Measurements from ENCODE around the gene MN1. TPM values are rescaled to one million over a fixed set of nuclear protein-coding genes. Genes with fewer than 3 reads are reported as not detected.

The MN1 gene
- total and polyA plus RNA-seq, 2 of the 4 experiments (the other 2 are of a cell fraction), result 0.36 to 1.3 TPM

DNA sequence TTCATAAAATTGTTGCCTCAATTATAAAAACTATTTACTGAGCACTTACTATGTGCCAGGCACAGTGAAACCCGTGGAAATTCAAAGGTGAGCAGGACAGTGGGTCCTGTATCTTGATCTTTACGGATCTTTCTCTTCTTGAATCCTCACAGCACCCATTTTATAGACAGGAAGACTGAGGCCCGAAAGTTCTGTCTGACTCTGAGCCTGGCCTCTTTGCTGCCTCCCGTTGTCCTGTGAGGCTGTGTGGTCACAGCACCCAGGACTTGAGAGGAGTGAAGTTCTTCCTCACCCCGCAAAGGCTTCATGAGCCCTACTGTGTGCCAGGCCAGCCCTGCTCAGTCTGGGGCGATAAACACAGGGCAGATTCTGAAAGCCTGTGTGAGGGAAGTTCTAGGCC lies 13.4 kb upstream of the MN1 start:
- no peaks in the 10 kb centered on the region for H3K36me3 ChIP-seq (ENCODE audit: control insufficient read depth, insufficient read depth, low read length)
- no peak overlapping the region for H3K4me2 ChIP-seq (ENCODE audit: low read depth, low read length)
- no peaks in the 10 kb centered on the region for H4K20me1 ChIP-seq (ENCODE audit: insufficient read depth, low read length)
- 100% methylated on average over 2 of the region's 6 CpGs; no CpG with 5 or more reads in 1 of the 2 experiments for WGBS, 2 experiments (ENCODE audit: extremely low coverage in 2 of 2, insufficient read length in 1 of 2)
- H4K5ac ChIP-seq (ENCODE audit: low read depth, low read length), result no peak overlapping the region
- no peak overlapping the region for H3K27ac ChIP-seq (ENCODE audit: insufficient read depth, low read length)
- H3K56ac ChIP-seq (ENCODE audit: extremely low read depth, insufficient read depth, low read length), result no peak overlapping the region
- H3K9ac ChIP-seq (ENCODE audit: low read depth, low read length), result no peak overlapping the region
- no peak overlapping the region for H3K18ac ChIP-seq (ENCODE audit: low read depth, low read length)
- H3K27me3 ChIP-seq (ENCODE audit: control insufficient read depth, insufficient read depth, low read length), result peaks cover 8% of the 10 kb centered on the region
- H2AFZ ChIP-seq (replicated peaks; ENCODE audit: low read length, poor library complexity), result no peak overlapping the region
- no peak overlapping the region for H2BK120ac ChIP-seq (ENCODE audit: low read depth, low read length)
- in situ Hi-C loops (cut with MboI; ENCODE audit: low sequenced_read_pairs) (loop anchor here (10.0 kb wide), 1 partner anchor 1060 kb away; no protein-coding TSS in a partner anchor), dilution Hi-C loops (cut with HindIII; ENCODE audit: low sequenced_read_pairs, unreplicated experiment) (no loop called here), intact Hi-C loops (cut with micrococcal nuclease) (no loop called here)
- H3K79me1 ChIP-seq (ENCODE audit: low read depth in 1 of 2, low read length in 2 of 2), result no peaks in the 10 kb centered on the region
- DNase-seq (no peak), ATAC-seq (ENCODE audit: low read depth) (no peak)
- 0 out of 2 replicates have a peak, but pooled peaks cover 1% of the 10 kb centered on the region for H3K9me1 ChIP-seq (ENCODE audit: insufficient read depth, low read length)
- no peak overlapping the region for H2BK20ac ChIP-seq (ENCODE audit: low read depth, low read length)
- H3K4me3 ChIP-seq (ENCODE audit: insufficient read depth, low read depth, low read length), result no peak overlapping the region
- H2BK15ac ChIP-seq (ENCODE audit: low read depth, low read length), result no peak overlapping the region
- H4K91ac ChIP-seq (ENCODE audit: insufficient read depth, low read depth, low read length), result no peak overlapping the region
- no peak overlapping the region for H3K23ac ChIP-seq (ENCODE audit: low read depth, low read length)
- no peak overlapping the region for H2AK5ac ChIP-seq (ENCODE audit: low read depth, low read length)
- H3K14ac ChIP-seq (replicated peaks; ENCODE audit: low read depth, low read length), result no peak overlapping the region
- TF ChIP-seq RFX5 (IDR thresholded peaks at IDR 0.05; ENCODE audit: low read depth, low read length), result no peak
- no peak for TF ChIP-seq MXI1 (IDR thresholded peaks at IDR 0.05; ENCODE audit: borderline replicate concordance, low read depth, low read length)
- TF ChIP-seq MAFK (IDR thresholded peaks at IDR 0.05; ENCODE audit: low read depth, low read length), result no peak
- no peak for TF ChIP-seq NFE2L2 (IDR thresholded peaks at IDR 0.05; ENCODE audit: low read depth, low read length)
- TF ChIP-seq, protein P1, sequence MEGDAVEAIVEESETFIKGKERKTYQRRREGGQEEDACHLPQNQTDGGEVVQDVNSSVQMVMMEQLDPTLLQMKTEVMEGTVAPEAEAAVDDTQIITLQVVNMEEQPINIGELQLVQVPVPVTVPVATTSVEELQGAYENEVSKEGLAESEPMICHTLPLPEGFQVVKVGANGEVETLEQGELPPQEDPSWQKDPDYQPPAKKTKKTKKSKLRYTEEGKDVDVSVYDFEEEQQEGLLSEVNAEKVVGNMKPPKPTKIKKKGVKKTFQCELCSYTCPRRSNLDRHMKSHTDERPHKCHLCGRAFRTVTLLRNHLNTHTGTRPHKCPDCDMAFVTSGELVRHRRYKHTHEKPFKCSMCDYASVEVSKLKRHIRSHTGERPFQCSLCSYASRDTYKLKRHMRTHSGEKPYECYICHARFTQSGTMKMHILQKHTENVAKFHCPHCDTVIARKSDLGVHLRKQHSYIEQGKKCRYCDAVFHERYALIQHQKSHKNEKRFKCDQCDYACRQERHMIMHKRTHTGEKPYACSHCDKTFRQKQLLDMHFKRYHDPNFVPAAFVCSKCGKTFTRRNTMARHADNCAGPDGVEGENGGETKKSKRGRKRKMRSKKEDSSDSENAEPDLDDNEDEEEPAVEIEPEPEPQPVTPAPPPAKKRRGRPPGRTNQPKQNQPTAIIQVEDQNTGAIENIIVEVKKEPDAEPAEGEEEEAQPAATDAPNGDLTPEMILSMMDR (conservative IDR thresholded peaks at IDR 0.05; ENCODE audit: low read depth, low read length), result no peak
- no peak for TF ChIP-seq CHD1 (IDR thresholded peaks at IDR 0.05; ENCODE audit: low read depth, low read length)
- no peak for TF ChIP-seq POLR2A (IDR thresholded peaks at IDR 0.05; ENCODE audit: low read depth, low read length)
- TF ChIP-seq, protein P2, sequence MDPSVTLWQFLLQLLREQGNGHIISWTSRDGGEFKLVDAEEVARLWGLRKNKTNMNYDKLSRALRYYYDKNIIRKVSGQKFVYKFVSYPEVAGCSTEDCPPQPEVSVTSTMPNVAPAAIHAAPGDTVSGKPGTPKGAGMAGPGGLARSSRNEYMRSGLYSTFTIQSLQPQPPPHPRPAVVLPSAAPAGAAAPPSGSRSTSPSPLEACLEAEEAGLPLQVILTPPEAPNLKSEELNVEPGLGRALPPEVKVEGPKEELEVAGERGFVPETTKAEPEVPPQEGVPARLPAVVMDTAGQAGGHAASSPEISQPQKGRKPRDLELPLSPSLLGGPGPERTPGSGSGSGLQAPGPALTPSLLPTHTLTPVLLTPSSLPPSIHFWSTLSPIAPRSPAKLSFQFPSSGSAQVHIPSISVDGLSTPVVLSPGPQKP (IDR thresholded peaks at IDR 0.05; ENCODE audit: borderline replicate concordance, low read depth, low read length), result no peak
- TF ChIP-seq MAZ (IDR thresholded peaks at IDR 0.05; ENCODE audit: borderline replicate concordance, low read depth, low read length), result no peak
- no peak for TF ChIP-seq SMC3 (IDR thresholded peaks at IDR 0.05; ENCODE audit: low read depth, low read length)
- TF ChIP-seq, protein P3, sequence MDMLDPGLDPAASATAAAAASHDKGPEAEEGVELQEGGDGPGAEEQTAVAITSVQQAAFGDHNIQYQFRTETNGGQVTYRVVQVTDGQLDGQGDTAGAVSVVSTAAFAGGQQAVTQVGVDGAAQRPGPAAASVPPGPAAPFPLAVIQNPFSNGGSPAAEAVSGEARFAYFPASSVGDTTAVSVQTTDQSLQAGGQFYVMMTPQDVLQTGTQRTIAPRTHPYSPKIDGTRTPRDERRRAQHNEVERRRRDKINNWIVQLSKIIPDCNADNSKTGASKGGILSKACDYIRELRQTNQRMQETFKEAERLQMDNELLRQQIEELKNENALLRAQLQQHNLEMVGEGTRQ (IDR thresholded peaks at IDR 0.05; ENCODE audit: low read depth, low read length), result no peak
- TF ChIP-seq FOS (IDR thresholded peaks at IDR 0.05; ENCODE audit: low read depth, low read length), result no peak
- TF ChIP-seq RCOR1 (IDR thresholded peaks at IDR 0.05; ENCODE audit: insufficient replicate concordance, low read length), result no peak
- TF ChIP-seq CEBPB (IDR thresholded peaks at IDR 0.05; ENCODE audit: low read depth, low read length), result no peak
- TF ChIP-seq RAD21 (IDR thresholded peaks at IDR 0.05; ENCODE audit: low read length), result no peak
- peaks cover 11% of the 10 kb centered on the region for H3K4me1 ChIP-seq (ENCODE audit: control insufficient read depth, insufficient read depth, low read length)
- ChIA-PET CTCF (no interaction called here), POLR2A (ENCODE audit: unreplicated experiment) (no interaction called here)
- H3K9me3 ChIP-seq (ENCODE audit: control insufficient read depth, insufficient read depth, low read length), result no peaks in the 10 kb centered on the region
- no peak overlapping the region for H2AK9ac ChIP-seq (replicated peaks; ENCODE audit: low read depth, low read length, poor library complexity)
- no peak overlapping the region for H2BK5ac ChIP-seq (ENCODE audit: low read depth, low read length, poor library complexity, severe bottlenecking)
- no peak overlapping the region for H3K4ac ChIP-seq (ENCODE audit: low read depth, low read length)
- H4K8ac ChIP-seq (ENCODE audit: low read depth in 2 of 2, low read length in 2 of 2), result no peak overlapping the region
- no TSS peak for BruUV-seq (replicated peaks)
